Thoracic aorta (tissue), 2 donors: Measurements from ENCODE around the gene SARS1. TPM values are rescaled to one million over a fixed set of nuclear protein-coding genes. Genes with fewer than 3 reads are reported as not detected.

Experiments used
- ATAC-seq: fragments of 150-250 bp; one replicate; pipeline ENCODE4 v1.8.0; 2017; ENCODE audit warnings: low read depth; ENCODE audit not compliant: insufficient number of reproducible peaks, low FRiP score
- DNase-seq: peaks from one replicate; pipeline ENCODE4 v3.0.0-alpha.2; 2020; ENCODE audit warnings: low spot score
- H3K27ac ChIP-seq, 2 donors: fragments of 200-600 bp; sonication (generic); 1 replicate in 1 of 2; 2 replicates in 1 of 2; pipeline ENCODE4 v1.5.1; 2016; ENCODE audit warnings: mild to moderate bottlenecking in 2 of 2, moderate library complexity in 2 of 2
- H3K27me3 ChIP-seq: fragments of 200-600 bp; sonication (generic); replicated peaks from 2 replicates; pipeline ENCODE4 v1.6.0; 2016; ENCODE audit warnings: mild to moderate bottlenecking; ENCODE audit not compliant: insufficient read depth
- H3K36me3 ChIP-seq: fragments of 200-600 bp; sonication (generic); one replicate; pipeline ENCODE4 v1.5.1; 2016
- H3K4me1 ChIP-seq, 2 donors: fragments of 200-600 bp; sonication (generic); 1 replicate in 1 of 2; 2 replicates in 1 of 2; pipeline versions ENCODE4 v1.5.1 to v1.6.0; 2016; ENCODE audit warnings: low read depth in 2 of 2, mild to moderate bottlenecking in 1 of 2; ENCODE audit not compliant: control insufficient read depth in 1 of 2
- H3K4me3 ChIP-seq: fragments of 200-600 bp; sonication (generic); 2 replicates; pipeline ENCODE4 v1.5.1; 2016; ENCODE audit warnings: mild to moderate bottlenecking
- H3K9me3 ChIP-seq: fragments of 200-600 bp; sonication (generic); 2 replicates; pipeline ENCODE4 v1.5.1; 2016
- CTCF ChIP-seq: fragments of 200-600 bp; sonication (generic); IDR thresholded peaks from one replicate; pipeline ENCODE4 v1.5.1; 2019; ENCODE audit warnings: antibody characterized with exemption
- total RNA-seq, 2 donors: library from RNA; depleted of rRNA; stranded (reverse); fragments of >200 nt; gene quantifications; one replicate each; pipeline versions ENCODE4 v1.1.0 to v1.2.3, GENCODE V29; 2016

SARS1 gene
- total RNA-seq, 2 donors from 2014 or later, result 122 to 137 TPM

GRCh38 chr1:109198745-109199144 lies 15.0 kb upstream of the SARS1 start:
- H3K27ac ChIP-seq, result no peak overlapping the region
- H3K4me1 ChIP-seq, result peaks cover 6 to 18% of the 10 kb centered on the region in 2 donors
- ATAC-seq (no peak), DNase-seq (no peak)
- no peak overlapping the region for H3K4me3 ChIP-seq
- TF ChIP-seq CTCF, result no peak
- H3K27me3 ChIP-seq, result no peaks in the 10 kb centered on the region
- no peaks in the 10 kb centered on the region for H3K36me3 ChIP-seq
- no peaks in the 10 kb centered on the region for H3K9me3 ChIP-seq

GRCh38 chr1:109199710-109200109 lies 14.0 kb upstream of the SARS1 start:
- Histone ChIP-seq H3K36me3 (no peaks in the 10 kb centered on the region), H3K27ac (no peak overlapping the region), H3K4me3 (no peak overlapping the region), H3K27me3 (no peaks in the 10 kb centered on the region), H3K4me1 (peaks cover 6 to 18% of the 10 kb centered on the region in 2 donors), H3K9me3 (no peaks in the 10 kb centered on the region)
- no peak for ATAC-seq
- DNase-seq, result no peak
- no peak for TF ChIP-seq CTCF

- Histone ChIP-seq H3K9me3 (no peaks in the 10 kb centered on the region), H3K27ac (no peak overlapping the region), H3K36me3 (no peaks in the 10 kb centered on the region), H3K27me3 (no peaks in the 10 kb centered on the region), H3K4me3 (no peak overlapping the region), H3K4me1 (peaks cover 6 to 18% of the 10 kb centered on the region in 2 donors)
- ATAC-seq (no peak), DNase-seq (no peak)
- peak; percentile 25 for TF ChIP-seq CTCF
Observed at GRCh38 chr1:109201123-109201703, 12.5 kb upstream of the SARS1 start.

GRCh38 chr1:109204484-109204883 lies 9.2 kb upstream of the SARS1 start:
- no peak overlapping the region for H3K27ac ChIP-seq
- H3K27me3 ChIP-seq, result no peaks in the 10 kb centered on the region
- peaks cover 0 to 5% of the 10 kb centered on the region in 2 donors for H3K4me1 ChIP-seq
- no peak for TF ChIP-seq CTCF
- ATAC-seq (no peak), DNase-seq (no peak)
- H3K9me3 ChIP-seq, result no peaks in the 10 kb centered on the region
- no peak overlapping the region for H3K4me3 ChIP-seq
- H3K36me3 ChIP-seq, result no peaks in the 10 kb centered on the region

- no peak overlapping the region for H3K27ac ChIP-seq
Observed at GRCh38 chr1:109206339-109206738, 7.4 kb upstream of the SARS1 start.

More at GRCh38 chr1:109206339-109206738, 7.4 kb upstream of the SARS1 start:
- Histone ChIP-seq H3K27me3 (no peaks in the 10 kb centered on the region), H3K36me3 (no peaks in the 10 kb centered on the region), H3K9me3 (no peaks in the 10 kb centered on the region), H3K4me1 (peaks cover 0 to 5% of the 10 kb centered on the region in 2 donors), H3K4me3 (no peak overlapping the region)
- DNase-seq, result no peak
- no peak for TF ChIP-seq CTCF
- no peak for ATAC-seq
